ENCODE data around the gene ACIN1. TPM values are rescaled to one million over a fixed set of nuclear protein-coding genes. Genes with fewer than 3 reads are reported as not detected.
A peak's percentile ranks its signal among the peaks of the same experiment; 100 is the strongest.

ACIN1 gene
- total RNA-seq, 1 donor from 2014 or later = 196 TPM

DNA sequence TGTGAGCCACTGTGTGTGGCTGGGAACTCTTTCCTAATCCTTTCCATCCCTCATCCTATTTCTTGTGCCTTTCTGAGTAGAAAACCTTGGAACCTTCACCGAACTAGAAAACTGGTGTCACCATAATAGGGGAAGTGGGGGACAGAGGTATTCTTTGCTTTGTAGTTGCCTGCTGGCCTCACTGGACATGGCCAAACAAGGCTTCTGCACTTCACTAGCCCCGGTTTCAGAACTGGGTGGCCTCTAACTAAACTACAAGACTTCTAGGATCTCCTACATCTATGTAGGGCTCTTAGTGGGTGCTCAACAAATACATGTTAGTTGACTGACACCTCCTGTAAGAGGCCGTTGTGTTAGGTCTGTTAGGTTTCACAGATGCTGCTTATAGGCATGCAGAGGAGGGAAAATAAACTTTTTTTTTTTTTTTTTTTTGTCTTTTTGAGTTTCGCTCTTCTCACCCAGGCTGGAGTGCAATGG is 10.4 kb upstream of the ACIN1 start:
- DNase-seq (ENCODE audit: low spot score) = no peak

DNA sequence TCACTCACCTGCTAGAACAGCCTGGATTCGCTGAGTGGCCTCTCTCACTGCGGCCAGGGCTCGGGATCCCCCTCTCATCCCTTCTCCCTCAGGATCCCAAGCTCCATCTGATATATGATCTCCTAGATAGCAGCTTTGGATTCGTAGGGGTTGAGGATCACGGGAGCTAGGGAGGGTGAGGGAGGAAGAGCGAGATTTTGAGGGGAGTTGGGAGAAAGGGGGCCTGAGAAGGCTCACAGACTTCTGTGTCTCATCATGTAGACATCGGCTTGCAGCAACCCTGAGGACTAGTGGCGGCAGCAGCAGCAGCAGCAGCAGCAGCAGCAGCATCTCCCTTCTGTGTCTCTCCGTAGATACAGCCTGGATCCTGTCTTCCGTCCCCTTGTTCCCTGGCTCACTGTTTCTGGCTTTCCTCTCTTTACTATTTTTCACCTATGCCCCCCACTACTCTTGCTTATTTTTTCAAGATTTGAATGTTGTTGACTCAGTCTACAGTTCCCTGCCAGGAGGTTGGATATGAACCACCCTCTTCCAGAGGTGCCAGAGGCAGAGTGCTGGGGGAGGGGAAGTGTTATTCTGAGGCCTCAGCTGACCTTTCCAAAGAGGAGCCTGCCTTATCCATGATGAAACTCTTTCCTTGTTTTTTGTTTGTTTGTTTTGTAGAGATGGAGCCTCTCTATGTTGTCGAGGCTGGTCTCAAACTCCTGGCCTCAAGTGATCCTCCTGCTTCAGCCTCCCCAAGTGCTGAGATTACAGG is 9.8 kb upstream of the ACIN1 start, which contains the start of gene CIROP:
CIROP (minus strand) TSS at position 399 of the 757 bp plus-strand sequence; CDS start at position 330, 69 bp downstream.
- DNase-seq (ENCODE audit: low spot score) = no peak

DNA sequence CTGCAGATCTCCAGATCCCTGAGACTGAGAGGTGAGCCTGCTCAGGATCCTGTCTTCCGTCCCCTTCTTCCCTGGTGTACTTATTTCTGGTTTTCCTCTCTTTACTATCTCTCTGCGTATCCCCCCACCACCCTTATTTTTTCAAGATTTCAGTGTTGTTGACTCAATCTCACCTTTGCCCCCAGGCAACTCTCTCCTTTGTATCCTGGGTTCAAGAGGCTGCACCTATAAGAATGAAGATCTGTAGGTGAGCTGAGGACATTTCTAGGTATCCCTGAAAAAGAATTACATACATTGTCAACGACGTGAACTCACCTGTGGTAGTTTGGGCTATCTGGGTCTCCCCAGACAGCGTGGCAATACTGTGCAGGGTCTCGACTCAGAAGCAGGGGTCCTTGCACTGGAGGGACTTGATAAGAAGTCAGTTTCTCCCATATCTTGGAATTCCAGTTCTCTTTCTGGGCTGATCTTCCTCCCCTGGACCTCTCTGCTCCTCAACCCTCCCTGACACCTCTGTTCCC is 9.2 kb upstream of the ACIN1 start:
- no peak for DNase-seq (ENCODE audit: low spot score)

DNA sequence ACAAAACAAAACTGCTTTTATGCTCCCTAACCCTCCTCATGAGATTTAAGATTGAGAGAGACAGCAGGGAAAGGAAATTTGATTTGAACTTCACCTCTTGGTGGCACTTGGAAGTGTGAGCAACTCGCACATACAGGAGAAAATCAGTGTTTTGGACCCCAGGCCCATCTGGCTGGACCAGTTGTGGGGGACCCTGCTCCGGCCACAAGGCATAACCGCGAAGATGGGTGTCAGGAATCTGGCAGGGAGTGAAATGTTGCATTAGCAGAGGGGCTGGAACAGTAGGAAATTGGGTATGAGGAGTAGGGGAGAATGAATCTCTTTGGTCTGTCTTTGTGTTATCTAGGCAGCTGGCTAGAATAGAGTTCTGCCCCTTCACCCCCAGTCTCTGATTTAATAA is 8.6 kb upstream of the ACIN1 start:
- DNase-seq (ENCODE audit: low spot score) = no peak

DNA sequence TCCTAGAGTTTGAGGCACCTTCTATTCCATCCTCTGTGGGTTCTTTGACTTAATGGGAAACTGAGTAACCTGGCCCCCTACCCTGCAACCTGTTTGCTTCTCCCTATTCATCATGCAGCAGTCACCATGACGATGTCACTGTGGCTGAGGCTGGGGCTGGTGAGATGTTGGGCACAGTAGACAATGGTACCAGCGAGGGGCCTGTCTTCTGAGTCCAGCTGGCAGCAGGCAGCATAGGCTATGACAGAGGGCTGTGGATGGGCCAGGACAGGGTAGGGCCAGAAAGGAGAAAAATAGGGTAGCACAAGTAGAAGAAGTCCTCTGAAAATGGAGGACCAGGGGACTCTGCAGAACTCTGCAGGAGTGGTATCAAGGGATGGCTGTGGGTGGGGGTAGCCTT is 7.9 kb upstream of the ACIN1 start:
- no peak for DNase-seq (ENCODE audit: low spot score)

DNA sequence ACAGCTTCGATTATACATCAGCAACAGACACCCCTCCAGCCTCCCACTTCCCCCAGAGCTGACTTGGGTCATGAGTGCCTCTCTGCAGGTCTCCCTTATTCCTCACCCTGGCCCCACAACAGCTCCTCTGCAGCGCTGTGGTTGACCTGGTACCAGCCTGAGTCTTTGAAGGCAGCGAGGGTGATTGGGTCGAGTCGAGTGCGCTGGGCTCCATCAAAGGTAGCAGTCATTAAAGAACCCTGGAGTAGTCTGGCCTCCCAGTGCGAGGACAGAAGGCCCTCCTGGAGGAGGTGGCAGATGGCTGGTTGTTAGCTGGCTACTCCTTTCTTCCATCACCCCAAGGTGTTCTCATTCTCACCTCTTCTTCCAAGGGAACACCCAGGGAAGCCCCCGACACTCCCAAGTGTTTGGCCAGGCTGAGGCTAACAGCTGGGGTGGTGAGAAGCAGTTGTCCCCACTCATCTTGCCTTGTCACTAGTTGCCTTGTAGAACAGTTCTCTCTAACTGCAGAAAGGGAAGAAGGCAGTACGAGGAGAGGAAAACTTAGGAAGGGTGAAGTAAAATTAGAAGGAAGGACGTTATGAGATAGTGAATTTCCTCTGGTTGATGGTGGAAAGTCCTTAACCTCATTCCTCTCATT is 7.2 kb upstream of the ACIN1 start:
- DNase-seq (ENCODE audit: low spot score) = no peak

DNA sequence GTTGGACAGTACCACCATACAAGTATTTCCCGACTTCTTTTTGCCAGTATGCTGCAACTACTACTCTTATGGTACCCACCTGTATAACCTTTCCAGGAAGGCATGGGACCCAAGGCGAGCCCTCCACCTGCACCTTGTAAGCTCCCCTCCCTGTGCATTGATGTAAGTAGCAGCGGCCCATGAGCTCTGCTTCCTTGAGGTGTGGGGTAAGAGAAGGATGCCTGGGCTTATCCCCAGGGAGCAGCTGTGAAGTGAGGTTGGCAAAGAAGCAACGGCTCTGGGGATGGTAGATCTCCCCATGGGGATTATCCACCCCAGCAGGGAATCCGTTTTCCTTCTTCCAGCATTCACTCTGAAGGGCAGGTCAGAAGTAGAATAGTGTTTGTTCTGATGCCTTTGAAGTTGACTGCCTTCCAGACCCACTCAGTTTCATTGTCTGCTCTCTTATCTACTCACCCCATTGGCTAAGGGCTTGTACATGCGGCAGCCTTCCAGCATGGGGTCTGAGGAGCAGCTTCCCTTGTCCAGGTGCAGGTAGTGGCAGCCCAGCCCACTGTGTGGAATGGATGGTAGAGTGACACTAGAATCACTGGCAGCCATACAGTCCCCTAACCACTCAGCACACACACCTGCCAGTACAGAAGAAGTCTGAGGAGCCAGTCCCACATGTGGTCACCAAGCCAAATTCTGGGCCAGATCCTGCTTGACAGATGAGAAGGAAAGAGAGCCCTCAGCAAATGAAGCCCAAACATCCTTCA is 6.5 kb upstream of the ACIN1 start:
- no peak for DNase-seq (ENCODE audit: low spot score)

DNA sequence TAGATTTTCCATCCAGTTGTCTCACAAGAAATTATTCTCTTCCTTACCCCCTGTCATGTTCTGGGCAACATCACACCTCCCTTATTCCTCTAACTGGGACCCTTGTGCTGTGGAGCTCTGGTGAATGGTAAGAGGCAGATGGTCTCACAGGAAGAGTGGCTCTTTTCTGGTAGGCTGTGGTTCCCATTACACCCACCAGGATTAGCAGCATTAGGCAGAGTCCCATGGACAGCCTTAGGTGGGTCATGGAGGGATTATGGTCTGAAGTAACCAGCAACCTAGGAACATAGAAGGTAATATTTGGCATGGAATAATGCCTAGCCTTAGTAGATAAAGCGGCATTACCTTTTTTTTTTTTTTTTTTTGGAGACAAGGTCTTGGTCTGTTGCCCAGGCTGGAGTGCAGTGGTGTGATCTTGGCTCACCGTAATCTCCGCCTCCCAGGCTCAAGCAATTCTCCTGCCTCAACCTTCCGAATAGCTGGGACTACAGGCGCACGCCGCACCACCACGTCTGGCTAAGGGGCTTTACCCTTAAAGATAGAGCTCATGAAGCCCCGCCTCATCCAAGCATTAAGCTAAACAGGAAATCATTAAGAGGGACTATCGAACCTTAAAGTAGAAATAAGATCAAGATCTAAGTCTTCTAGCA is 4.4 kb upstream of the ACIN1 start:
- DNase-seq (ENCODE audit: low spot score) = no peak

DNA sequence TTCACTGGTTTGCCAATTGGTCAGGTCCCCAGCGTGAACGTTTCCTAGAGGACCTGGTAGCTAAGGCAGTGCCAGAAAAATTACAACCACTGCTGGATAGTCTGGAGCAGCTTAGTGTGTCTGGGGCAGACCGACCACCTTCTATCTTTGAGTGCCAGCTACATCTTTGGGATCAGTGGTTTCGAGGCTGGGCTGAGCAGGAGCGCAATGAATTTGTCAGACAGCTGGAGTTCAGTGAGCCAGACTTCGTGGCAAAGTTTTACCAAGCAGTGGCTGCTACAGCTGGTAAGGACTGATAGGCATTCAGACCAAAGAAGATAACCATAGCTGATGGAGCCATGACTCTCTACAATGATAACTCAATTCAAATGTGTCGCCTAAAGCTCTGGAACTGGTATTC is 2.9 kb upstream of the ACIN1 start:
- no peak for DNase-seq (ENCODE audit: low spot score)

DNA sequence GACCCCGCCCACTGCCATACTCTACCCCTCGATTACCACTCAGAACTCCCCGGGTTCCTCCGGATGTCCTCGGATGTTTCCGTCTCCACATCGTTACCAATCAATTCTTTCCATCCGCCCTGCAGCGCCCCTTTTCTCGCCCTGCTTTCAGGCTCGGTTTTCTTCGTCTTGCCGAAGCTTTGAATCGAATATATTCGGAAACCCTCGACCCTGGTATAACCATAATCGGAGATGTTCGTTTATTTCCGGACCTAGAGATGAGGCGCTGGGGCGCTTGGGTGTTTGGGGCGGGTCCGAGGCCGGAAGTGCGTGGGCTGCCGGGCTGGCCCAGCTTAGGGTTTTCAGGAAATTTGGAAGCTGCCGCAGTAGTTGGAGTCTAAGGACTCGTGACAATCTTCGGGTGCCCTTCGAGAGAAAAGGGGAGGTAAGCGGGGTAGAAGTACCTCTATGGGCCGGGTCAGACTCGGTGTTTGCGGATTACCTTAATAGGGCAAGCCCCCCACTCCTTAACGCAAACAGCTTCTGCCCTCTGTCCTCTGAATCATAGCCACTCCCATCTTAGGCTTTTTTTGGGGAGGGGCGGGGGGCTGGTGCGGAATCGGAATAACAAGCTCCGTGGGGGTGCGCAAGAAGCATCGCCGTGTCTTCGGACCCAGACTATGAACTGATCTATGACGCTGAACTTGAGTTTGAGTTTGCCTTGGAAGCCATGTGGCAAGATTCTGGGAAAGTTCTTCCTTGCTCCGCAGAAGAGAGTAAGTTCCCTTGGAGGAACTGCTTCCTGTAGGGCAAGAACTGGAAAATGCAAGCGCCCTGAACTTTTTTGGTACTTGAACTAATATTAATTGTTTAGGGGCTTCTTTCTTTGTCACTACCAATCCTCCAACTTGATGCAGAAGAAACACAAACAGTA is 516 bp upstream of the ACIN1 start, which contains the start of gene C14orf119:
C14orf119 (plus strand) TSS at position 310 of the 913 bp plus-strand sequence. CDS start 2,154 bp downstream, outside the sequence.
- peak; percentile 100 for DNase-seq (ENCODE audit: low spot score)

DNA sequence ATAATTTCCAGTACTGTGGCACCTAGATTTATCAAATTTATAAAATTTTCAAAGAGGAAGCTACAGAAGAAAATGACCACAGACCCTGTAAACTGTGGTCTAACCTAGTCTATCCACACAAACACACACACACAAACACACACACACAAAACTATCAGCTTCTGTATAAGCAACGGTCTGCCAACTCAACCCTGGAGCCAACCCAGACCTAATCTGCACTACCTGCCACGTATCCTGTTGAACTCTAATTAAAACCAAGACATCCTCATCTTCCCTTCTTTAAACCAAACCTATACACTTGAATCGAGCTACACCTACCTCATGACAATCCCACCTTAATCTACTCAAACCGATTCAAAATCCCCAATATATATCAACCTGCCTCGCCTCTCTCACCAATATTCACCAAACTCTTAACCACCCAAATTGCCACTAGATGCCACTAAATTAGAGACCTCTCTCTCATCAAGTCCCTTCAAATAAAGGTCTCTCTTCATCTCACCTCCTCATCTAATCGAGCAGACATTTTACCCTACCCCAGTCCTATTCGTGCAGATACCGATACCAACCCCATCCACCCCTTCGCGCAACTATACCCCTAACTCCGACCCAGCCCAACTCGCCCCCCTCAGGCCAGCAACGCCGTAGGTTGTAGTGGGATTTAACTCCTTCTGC is 808 bp downstream of the ACIN1 start:
- DNase-seq (ENCODE audit: low spot score) = no peak

DNA sequence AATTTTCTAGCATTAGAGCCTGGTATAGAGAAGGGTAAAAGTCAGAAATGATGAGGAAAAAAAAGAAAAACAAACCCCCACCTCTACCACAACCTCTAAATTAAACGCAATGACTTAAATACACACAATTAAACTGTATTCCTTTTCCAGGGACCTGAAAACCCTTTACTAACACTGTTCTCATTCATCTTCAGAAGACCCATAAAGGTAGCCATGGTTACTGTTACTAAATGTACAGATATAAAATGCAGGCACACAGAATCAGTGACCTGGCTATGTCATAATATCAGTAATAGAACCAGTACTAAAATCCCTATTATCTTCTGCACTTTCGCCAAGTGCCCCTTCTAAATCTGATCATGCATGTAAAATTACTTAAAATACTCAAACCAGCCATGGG is 1.4 kb downstream of the ACIN1 start:
- no peak for DNase-seq (ENCODE audit: low spot score)

DNA sequence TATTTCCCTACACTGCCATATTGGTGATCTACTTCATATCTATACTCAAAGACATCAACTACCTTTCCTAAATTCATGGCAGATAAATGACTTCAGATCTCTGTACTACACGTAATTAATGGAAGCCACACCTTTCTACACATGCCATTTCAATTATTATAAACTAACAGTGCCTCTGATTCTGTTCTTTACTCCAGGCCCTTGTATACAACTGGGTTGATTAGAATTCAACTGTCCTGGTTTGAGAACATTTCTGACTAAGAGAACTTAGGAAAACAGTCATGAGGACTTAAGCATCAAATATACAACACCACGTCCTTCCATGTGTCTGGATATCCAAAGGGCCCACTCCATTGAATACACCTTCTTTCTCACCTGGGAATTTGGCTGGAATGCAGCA is 1.8 kb downstream of the ACIN1 start:
- DNase-seq (ENCODE audit: low spot score) = no peak

DNA sequence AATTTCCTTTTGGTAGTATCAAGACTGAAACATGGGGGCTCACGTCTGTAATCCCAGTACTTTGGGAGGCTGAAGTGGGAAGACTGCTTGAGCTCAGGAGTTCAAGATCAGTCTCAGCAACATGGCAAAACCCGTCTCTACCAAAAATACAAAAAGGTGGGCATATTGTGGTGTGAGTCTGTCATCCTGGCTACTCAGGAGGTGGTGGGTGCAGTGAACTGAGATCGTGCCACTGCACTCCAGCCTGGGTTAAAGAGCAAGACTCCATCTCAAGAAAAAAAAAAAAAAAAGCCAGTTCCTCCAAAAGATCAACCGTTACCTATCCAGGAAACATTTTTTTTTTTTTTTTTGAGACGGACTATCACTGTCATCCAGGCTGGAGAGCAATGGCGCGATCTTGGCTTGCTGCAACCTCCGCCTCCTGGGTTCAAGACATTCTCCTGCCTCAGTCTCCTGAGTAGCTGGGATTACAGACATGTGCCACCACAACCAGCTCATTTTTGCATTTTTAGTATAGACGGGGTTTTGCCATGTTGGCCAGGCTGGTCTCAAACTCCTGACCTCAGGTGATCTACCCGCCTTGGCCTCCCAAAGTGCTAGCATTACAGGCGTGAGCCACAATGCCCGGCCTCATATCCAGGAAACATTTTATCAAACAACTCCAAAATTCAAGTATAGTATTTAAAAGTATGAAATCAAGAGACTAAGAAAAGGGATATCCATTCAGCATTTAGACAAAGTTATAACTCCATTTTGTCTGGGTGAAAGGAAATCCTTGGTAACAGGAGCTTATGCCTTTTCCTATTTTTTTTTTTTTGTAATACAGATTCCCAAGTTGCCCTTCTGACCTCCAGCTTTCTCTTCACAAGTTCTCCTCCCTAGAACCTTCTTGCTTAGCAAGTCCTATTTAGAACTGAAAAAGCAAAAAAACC is 3.4 kb downstream of the ACIN1 start:
- DNase-seq (ENCODE audit: low spot score) = no peak

DNA sequence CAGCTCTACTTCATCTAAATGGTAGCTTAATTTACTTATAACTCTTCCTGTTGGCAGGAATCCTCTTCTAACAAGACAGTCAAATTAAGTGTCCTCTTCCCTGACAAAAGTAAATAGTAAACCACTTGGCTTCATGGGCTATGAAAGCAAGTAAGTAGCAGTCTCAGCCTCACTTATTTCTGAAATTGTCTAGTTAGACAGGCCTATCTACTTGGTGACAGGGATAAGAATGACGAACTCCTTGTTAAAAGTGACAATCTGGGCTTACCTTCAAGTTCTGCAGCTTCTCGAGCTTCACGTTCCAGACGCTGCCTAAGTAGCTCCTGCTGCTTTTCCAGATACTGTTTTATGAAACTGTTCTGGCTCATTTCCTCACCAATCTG is 4.7 kb downstream of the ACIN1 start:
- DNase-seq (ENCODE audit: low spot score) = no peak

DNA sequence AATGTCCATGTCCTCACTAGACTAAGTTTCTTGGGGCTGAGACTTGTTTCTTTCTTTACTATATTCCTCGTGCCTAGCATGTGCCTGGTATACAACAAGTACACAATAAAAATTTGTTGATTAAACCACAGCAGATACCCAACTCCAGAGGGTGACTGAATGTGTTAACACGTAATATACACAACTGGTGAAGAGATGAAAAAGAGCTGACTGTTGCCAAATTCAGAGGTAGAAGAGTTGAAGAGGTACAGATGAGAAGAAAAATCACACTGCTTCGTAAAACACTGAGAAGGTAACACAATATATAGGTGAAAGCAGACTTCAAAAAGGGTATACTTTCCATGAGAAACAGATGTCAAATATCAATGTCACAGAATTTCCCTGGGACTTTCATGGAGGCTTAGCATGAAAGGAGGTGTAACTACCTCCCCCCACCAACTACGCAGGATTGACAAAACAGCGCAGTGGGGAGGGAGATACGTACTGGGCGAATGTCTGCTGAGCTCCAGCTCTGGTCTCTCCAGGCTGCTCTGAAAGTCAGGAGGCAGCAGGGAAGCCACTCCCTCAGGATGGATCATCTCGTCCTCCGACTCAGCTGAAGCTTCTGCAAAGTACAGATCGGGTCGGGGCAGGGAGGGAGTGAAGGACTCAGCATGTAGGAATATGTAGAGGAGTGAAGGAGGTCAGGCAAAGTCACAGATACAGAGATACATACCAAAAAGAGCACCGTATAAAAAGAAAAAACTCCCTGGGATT is 5.3 kb downstream of the ACIN1 start:
- no peak for DNase-seq (ENCODE audit: low spot score)

DNA sequence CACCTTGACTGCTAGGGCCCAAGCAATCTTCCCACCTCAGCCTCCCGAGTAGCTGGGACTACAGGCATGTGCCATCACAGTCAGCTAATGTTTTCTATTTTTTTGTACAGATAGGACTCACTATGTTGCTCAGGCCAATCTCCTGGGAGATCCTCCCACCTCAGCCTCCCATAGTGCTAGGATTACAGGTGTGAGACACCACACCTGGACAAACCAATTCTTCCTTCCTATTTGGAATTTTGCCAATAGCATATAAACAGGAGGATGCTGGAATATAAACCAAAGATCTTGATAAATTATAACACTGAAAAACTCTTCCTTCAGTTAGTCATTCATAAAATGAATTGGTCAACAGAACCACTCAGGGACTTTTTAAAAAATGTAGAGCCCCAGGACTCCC is 8.4 kb downstream of the ACIN1 start:
- DNase-seq (ENCODE audit: low spot score) = no peak

DNA sequence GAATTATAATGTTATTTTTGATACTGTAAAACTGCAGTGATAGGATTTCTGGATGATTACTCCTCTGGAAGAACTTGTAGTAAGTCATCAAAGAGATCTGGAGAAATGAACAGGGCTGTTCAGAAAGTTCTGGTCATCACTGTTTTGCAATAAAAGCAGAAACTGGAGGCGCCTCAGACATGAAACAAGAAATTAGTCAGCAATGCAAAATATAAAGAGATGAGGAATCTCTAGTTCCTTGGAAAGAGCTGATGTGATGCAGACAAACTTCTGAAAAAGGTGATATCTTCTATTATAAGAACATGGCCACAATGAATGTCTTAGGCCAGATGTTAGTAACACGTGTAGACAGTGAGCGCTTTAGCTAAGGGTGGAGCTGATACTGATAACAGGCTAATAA is 9.5 kb downstream of the ACIN1 start:
- no peak for DNase-seq (ENCODE audit: low spot score)
